Neural progenitor cell (in vitro differentiated cells): ENCODE measurements around the gene CLEC20A.

Experiments used
- EZH2phosphoT487 ChIP-seq: fragments of 200-600 bp; sonication (generic); IDR thresholded peaks from 2 replicates; pipeline ENCODE4 v1.6.1; 2017; ENCODE audit warnings: antibody characterized with exemption
- TF ChIP-seq, protein P1 (sequence below): fragments of 200-600 bp; sonication (generic); IDR thresholded peaks from 2 replicates; pipeline ENCODE4 v1.5.1; 2017; ENCODE audit warnings: antibody characterized with exemption, mild to moderate bottlenecking

GRCh38 chr1:178461701-178462100 lies 35.1 kb downstream of the CLEC20A start:
- TF ChIP-seq, protein P1, sequence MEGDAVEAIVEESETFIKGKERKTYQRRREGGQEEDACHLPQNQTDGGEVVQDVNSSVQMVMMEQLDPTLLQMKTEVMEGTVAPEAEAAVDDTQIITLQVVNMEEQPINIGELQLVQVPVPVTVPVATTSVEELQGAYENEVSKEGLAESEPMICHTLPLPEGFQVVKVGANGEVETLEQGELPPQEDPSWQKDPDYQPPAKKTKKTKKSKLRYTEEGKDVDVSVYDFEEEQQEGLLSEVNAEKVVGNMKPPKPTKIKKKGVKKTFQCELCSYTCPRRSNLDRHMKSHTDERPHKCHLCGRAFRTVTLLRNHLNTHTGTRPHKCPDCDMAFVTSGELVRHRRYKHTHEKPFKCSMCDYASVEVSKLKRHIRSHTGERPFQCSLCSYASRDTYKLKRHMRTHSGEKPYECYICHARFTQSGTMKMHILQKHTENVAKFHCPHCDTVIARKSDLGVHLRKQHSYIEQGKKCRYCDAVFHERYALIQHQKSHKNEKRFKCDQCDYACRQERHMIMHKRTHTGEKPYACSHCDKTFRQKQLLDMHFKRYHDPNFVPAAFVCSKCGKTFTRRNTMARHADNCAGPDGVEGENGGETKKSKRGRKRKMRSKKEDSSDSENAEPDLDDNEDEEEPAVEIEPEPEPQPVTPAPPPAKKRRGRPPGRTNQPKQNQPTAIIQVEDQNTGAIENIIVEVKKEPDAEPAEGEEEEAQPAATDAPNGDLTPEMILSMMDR: no peak
- TF ChIP-seq EZH2phosphoT487: no peak
